CD4-positive, alpha-beta T cell treated with Interferon gamma for 1 hour (primary cell): ENCODE results near the gene MGAT2.

Experiments
- DNase-seq: peaks from one replicate; pipeline ENCODE4 v3.0.0-alpha.2; 2020

The MGAT2 gene

GRCh38 chr14:49659526-49660455, 39.2 kb downstream of the MGAT2 start:
- DNase-seq, result no peak

GRCh38 chr14:49670475-49670874, 49.9 kb downstream of the MGAT2 start:
- no peak for DNase-seq
